OCI-LY7 (cell line): Measurements from ENCODE around the gene ELOVL6.

ENCODE experiments used
- CTCF ChIP-seq: fragments of 200-600 bp; sonication (generic); conservative IDR thresholded peaks from 2 replicates; pipeline ENCODE4 v1.5.1; 2014; ENCODE audit warnings: mild to moderate bottlenecking, antibody characterized with exemption, low read length, moderate library complexity, mixed read lengths
- EZH2phosphoT487 ChIP-seq: fragments of 200-600 bp; sonication (generic); IDR thresholded peaks from 2 replicates; pipeline ENCODE4 v1.6.1; 2018; ENCODE audit warnings: low read depth, borderline replicate concordance, mild to moderate bottlenecking, mixed run types, antibody characterized with exemption, low read length, moderate library complexity, mixed read lengths

GRCh38 chr4:110229266-110229665, 30.9 kb upstream of the ELOVL6 start:
- TF ChIP-seq CTCF = no peak
- TF ChIP-seq EZH2phosphoT487 = no peak
